GM12874 (cell line): ENCODE results near the gene PALM2AKAP2.

Source experiments
- TF ChIP-seq, protein P1 (sequence below): IDR thresholded peaks from 2 replicates; pipeline ENCODE4 v1.5.1; 2011; ENCODE audit warnings: low read depth, mild to moderate bottlenecking, control low read depth, low read length, moderate library complexity; ENCODE audit not compliant: insufficient read depth

Gene PALM2AKAP2

DNA sequence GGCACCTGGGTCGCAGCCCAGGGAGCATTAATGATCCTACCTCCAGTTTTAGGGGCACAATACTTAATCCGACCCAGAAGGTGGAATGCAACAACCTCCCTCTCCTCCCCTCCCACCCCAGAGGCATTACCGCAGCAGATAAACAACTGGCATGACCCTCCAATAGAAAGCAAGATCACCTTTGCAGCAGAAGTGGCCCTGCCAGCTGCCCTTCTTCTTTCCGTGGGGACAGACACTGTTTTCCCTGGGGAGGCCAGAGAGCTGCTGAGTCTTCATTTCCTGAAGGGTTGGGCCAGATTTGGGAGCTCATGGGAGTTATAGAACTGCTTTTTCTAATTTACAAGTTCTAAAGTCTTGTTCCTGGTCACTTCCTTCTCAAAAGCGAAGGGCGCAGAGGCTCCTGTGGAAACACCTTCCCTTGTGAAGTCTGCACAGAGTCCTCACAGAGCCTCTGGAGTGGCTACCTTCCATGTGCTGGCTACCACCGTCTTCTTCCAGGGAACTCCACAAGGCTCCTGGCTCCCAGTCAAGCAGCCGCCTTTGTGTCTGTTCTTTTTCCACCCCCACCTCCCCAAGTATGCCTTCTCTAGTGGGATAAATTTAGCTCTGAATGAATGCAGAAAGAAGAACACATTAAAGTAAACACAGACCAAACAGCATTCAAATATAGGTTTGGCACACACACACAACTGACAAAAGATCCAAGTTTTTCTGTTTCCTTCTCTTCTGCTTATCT lies 8.0 kb upstream of the PALM2AKAP2 start:
- TF ChIP-seq, protein P1, sequence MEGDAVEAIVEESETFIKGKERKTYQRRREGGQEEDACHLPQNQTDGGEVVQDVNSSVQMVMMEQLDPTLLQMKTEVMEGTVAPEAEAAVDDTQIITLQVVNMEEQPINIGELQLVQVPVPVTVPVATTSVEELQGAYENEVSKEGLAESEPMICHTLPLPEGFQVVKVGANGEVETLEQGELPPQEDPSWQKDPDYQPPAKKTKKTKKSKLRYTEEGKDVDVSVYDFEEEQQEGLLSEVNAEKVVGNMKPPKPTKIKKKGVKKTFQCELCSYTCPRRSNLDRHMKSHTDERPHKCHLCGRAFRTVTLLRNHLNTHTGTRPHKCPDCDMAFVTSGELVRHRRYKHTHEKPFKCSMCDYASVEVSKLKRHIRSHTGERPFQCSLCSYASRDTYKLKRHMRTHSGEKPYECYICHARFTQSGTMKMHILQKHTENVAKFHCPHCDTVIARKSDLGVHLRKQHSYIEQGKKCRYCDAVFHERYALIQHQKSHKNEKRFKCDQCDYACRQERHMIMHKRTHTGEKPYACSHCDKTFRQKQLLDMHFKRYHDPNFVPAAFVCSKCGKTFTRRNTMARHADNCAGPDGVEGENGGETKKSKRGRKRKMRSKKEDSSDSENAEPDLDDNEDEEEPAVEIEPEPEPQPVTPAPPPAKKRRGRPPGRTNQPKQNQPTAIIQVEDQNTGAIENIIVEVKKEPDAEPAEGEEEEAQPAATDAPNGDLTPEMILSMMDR: no peak

DNA sequence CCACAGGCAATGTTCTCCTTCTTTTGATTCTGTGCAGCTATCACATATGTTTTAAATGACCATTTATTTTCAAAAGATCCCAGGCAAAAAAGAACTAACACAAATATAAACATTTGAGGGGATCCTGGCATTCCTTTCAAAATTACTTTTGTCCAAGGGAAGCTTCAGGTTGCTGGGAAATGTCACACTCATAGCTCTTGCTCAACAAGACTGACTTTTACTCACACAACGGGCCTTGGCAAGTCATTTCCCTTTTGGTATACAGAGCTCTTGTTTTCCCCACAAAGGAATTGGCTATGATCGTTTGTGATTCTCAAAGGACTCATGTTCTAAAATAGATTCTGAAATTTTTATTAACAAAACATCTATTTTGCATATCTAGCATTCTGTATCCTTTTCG lies 4.5 kb upstream of the PALM2AKAP2 start:
- TF ChIP-seq, protein P1: no peak

DNA sequence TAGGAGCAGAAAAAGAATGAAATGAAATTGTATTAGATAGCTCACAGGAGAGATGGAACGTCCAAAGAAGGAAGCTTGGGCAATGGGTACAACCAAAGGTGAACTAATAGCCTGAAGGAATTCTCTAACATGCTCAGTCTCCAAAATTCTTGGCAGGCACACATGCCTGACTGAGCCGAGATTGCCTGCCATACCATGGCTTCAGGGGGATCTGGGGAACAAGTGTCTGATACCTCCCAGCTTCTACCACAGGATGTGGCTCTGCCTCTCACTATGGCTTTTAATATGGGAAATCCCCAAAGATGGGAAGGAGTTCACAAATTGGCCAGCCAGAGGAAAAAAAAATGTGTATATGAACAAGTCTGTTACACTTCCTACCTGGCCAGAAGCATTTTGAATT lies 3.6 kb upstream of the PALM2AKAP2 start:
- TF ChIP-seq, protein P1: no peak

DNA sequence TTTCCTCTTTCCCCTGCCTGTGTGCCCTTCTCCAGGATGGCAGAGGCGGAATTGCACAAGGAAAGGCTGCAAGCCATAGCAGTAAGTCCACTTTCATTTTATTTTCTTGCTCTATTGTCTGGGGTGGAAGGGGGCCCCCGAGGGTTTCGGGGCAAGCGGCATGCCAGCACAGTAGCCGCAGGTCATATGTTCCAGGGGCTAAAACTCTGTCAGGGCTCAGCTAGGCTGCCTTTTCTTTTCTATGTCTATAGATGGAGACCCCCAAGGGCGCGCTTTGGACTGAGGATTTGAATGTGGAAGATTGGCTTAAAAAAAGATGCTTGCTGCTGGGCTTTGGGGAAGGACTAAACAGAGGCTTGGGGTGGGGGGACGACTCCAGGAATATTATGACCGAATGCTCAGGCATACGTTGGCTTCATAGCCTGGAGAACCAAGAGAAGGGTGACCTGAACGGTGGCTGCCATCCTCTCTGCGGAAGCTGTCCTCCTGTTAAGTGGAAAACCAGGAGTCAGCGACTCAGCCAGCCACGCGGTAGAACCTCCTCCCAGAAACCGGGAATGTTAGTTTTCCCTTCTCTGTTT lies 545 bp downstream of the PALM2AKAP2 start:
- TF ChIP-seq, protein P1: no peak

DNA sequence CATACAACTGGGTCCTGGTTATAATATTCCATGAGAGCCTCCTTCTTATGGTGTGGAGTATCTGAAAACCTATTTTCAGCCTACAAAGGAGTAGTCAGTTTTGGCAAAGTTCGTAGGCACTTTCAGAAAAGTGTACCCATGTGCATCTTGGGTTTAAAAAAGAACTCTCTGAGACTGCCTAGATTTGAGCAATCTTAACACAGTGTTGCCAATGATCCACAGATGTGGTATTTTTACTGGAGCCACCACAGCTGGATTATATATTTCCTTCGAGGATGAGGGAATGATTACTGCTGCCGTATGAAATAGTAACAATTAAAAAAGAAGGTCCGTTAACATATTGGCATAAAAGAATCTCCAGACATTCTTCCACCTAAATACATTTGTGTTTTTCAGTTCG lies 1.1 kb downstream of the PALM2AKAP2 start:
- TF ChIP-seq, protein P1: no peak

DNA sequence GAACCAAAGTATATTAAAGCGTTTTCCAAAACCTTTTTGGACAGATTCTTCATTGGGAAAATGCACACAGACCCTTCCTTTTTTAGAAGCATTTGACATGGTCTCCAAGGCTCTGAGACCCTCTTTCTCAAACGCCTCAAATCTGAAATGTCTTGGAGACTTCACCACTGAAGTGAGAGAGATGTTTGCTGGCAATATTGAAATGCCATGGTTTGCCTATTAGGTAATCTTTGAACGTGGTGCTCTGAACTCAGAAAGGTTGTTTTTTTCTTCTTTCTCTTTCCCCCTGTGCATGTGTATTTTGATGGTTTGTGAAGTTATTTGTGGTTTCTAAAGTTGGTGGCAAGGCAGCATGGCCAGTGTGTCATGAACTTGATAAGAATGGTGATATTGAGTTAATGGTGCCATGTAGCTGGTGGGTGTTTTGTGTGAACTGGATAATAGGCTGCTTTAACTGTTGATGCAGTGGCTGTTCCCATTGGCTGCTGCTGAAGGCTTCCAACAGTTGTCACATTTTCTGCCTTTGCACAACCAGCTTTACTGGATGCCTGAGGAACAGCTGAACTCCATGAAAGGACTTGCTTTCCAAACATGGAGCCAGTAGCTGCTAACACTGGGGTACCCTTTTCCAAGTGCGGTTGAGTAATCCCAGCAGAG lies 1.7 kb downstream of the PALM2AKAP2 start:
- TF ChIP-seq, protein P1: no peak

DNA sequence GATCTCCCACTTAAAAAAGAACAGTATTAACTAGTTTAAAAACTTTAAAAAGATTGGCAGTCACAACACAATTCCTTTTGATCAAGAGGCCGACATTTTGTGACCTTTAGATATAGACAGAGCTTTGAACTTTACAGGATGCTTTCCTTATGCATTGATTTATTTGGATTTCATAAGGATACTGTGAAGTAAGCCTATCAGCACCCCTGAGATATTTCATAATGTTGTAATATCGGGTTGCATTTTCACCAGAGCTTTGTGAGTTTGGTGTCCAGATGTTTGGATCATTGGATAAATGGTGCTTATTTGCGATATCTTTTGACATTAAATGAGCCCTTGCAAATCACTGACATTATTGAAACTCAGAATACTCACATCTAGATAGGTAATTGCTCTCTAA lies 7.7 kb downstream of the PALM2AKAP2 start:
- TF ChIP-seq, protein P1: no peak
